ENCODE measurements around the gene UCK1.

DNA sequence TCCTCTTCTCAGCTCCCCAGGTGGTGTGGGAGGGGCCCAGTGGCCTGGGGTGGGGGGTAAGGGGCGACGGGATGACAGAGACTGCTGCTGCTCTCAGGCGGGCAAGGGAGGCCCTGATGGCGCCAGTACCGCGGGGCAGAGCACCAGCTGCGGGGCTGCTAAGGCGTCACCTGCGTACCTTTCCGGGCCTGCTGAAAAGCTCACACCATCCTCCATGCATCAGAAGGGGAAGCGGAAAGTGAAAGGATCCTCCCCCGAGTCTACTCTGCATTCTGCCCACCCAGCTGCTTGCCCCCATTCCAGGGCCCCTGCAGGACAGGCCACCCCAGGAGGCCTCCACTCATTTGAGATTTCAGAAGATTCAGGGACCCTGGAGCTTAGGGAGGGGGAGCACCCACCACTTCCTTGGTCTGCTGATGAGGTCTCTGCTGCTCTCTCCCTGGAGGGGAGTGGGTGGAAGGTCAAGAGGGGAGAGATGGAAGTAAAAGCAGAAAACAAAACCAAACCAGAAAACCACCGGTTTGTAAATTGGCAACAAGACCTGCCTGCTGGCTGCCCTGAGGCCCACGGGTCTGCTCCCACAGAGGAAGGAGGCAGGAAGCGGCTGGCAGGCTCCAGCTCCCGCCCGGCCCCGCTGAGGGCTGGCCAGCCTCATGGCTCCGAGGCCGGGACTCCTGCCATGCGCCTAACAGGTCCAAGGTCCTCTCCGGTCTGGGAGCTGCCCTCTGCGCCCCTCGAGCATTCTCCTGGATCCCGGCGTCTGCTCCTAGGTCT lies 47.9 kb upstream of the UCK1 start:
- no peak for TF ChIP-seq CTCF (conservative IDR thresholded peaks at IDR 0.05)
- TF ChIP-seq ZFX (IDR thresholded peaks at IDR 0.05): no peak
